Right cardiac atrium (tissue), 5 donors: ENCODE data around the gene ZSCAN5A. TPM values are rescaled to one million over a fixed set of nuclear protein-coding genes. Genes with fewer than 3 reads are reported as not detected.

ENCODE experiments used
- ATAC-seq, 2 donors: fragments of 200-7000 bp; cut with Tn5 transposase; one replicate each; pipeline versions ENCODE4 v1.8.0 to v1.9.1; 2020; ENCODE audit warnings: moderate library complexity in 2 of 2, mild to moderate bottlenecking in 1 of 2
- DNase-seq, 3 donors: peaks; one replicate each; pipeline ENCODE4 v3.0.0-alpha.2; 2020
- H3K27ac ChIP-seq: one replicate; pipeline ENCODE4 v1.5.1; 2013; ENCODE audit warnings: mild to moderate bottlenecking, low read length, control low read depth, moderate library complexity
- H3K27me3 ChIP-seq: one replicate; pipeline ENCODE4 v1.6.1; 2013; ENCODE audit not compliant: control insufficient read depth, insufficient read depth
- H3K4me1 ChIP-seq: one replicate; pipeline ENCODE4 v1.6.1; 2013; ENCODE audit warnings: low read length; ENCODE audit not compliant: control insufficient read depth, insufficient read depth
- H3K4me3 ChIP-seq: one replicate; pipeline ENCODE4 v1.5.1; 2013; ENCODE audit warnings: low read length, control low read depth
- H3K9me3 ChIP-seq: one replicate; pipeline ENCODE4 v1.6.1; 2013; ENCODE audit warnings: low read length; ENCODE audit not compliant: control insufficient read depth
- WGBS: extraction: QIAGEN DNeasy Blood & Tissue Kit; methylation state at CpG from one replicate; pipeline ENCODE4 v1.1.7; 2013; 5-methylcytosine and 5-hydroxymethylcytosine counted together
- intact Hi-C, 4 donors: fragments of 100-400 bp; cut with DNase I; formaldehyde crosslinking; loops; one replicate each; pipeline versions ENCODE4 v1.11.0 to v1.14.0; 2022 to 2023
- polyA plus RNA-seq: library from polyadenylated mRNA; stranded (reverse); fragments of 200-250 nt; gene quantifications from one replicate; pipeline ENCODE4 v1.2.3, GENCODE V29; 2013
- total RNA-seq, 4 donors: library from RNA; stranded (reverse); fragmentation: NEBNext Ultra II Directional; extraction: Animal tissue kit (Norgen Biotek cat#: 25700); gene quantifications; one replicate each; pipeline ENCODE4 v1.2.1, GENCODE V29; 2021
- donor health status: healthy with polysubstance abuse.
- donor health status: DM: no; HTN: yes; CAD: no.
- donor health status: DM: no; HTN: no; CAD: no.
- donor health status: DM: no; HTN: yes; CAD: no; lungs with severe emphysema.
- donor health status: DM: yes; HTN: yes; CAD: no.

Gene ZSCAN5A
- total and polyA plus RNA-seq, 5 donors = 16.5 to 25.8 (median 19.2) TPM

DNA sequence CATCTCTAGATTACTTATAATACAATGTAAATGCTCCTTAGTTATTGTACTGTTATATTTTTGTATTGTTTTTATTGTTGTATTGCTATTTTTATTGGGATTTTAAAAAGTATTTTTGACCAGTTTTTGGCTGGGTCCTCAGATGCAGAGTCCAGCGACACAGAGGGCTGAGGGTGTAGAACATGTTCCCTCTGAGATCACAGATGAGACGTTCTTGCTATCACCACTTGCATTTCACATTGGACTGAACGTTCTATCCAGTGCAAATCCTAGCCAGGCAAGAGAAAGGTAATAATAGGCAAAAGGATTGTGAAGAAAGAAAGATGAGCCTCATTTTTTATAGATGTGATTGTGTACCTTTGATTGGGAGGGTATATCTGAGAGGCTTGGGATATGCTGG, 15.0 kb downstream of the ZSCAN5A start:
- Histone ChIP-seq H3K9me3 (no peaks in the 10 kb centered on the region), H3K27me3 (no peaks in the 10 kb centered on the region), H3K27ac (no peak overlapping the region), H3K4me1 (no peaks in the 10 kb centered on the region), H3K4me3 (no peak overlapping the region)
- 48% methylated on average over 3 of the region's 3 CpGs for WGBS
- intact Hi-C loops = no loop called here
- ATAC-seq = peak in 1 of 2 donors; percentile 54
- no peak for DNase-seq

DNA sequence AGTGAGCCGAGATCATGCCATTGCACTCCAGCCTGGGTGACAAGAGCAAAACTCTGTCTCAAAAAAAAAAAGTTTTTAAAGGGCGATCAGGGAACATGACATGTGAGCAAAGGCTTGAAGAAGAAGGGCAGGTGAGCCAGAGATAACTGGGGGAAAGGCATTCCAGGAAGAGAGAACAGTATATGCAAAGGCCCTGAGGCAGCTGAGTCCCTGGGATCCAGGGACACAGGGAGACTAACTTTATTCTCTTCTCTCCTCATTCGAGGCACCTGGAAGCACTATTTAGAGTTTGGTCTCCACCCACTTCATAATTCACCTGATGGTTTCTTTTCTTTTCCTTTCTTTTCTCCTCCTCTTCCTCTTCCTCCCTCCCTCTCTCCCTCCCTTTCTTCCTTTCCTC, 17.6 kb downstream of the ZSCAN5A start:
- intact Hi-C loops = no loop called here
- no peaks in the 10 kb centered on the region for H3K4me1 ChIP-seq
- 91% methylated on average over 3 of the region's 3 CpGs for WGBS
- DNase-seq (no peak), ATAC-seq (no peak)
- no peak overlapping the region for H3K27ac ChIP-seq
- H3K9me3 ChIP-seq = no peaks in the 10 kb centered on the region
- H3K27me3 ChIP-seq = no peaks in the 10 kb centered on the region
- H3K4me3 ChIP-seq = no peak overlapping the region

DNA sequence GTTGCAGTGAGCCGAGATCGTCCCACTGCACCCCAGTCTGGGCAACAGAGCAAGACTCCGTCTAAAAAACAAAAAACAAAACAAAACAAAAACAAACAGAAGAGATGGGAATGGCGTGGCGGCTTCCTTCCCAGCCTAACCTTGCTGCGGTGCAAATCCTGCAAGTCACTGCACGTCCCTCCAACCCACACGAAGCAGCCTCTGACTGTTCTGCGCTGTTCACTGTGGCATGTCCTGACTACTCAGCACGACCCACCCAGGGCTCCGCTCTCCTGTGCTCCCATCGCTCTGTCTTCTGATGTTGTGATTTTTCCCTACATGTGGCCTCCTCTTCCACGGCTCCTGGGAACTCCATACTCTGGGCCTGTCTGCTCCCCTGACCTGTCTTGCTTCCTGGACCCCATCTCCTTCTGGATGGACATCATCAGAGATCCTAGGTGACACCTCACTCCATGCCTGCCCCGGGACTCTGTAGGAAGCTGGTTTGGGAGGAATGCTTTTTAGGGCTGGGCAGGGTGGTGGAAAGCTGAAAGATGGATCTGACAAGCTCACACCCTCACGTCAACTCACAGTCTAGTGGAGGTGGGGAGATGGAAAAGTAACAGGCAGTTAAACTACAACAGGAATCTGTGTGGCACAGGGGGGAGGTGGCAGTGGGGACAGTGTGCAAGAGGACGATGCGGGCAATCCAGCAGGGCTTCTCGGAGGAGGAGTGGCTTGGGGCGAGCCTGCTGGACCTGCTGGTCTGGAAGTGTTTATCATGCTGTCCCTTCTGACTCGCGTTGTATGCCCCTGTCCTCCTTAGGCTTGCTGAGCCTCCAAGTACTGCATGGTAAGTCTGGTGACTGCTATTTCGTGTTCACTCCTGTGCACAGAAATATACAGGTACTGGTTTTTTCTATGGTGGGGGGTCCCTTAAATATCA, 18.8 kb downstream of the ZSCAN5A start:
- no peak overlapping the region for H3K27ac ChIP-seq
- H3K4me1 ChIP-seq = no peaks in the 10 kb centered on the region
- no peak overlapping the region for H3K4me3 ChIP-seq
- H3K9me3 ChIP-seq = no peaks in the 10 kb centered on the region
- H3K27me3 ChIP-seq = no peaks in the 10 kb centered on the region
- no peak for ATAC-seq
- 96% methylated on average over 22 of the region's 22 CpGs for WGBS
- no peak for DNase-seq
- intact Hi-C loops = no loop called here

DNA sequence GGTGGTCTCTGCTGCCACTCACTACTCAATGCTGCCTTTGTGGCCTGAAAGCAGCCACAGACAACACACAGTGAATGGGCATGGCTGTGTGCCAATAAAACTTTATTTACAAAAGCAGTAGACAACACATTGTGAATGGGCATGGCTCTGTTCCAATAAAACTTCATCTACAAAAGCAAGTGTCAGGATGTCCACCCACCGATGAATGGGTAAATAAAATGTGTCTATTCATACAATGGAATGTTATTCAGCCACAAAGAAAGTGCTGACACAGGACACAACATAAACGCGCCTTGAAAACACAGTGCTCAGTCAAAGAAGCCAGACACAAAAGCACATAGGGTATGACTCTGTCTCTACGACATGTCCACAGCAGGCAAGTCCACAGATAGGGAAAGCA, 20.1 kb downstream of the ZSCAN5A start:
- 86% methylated on average over 4 of the region's 4 CpGs for WGBS
- no peaks in the 10 kb centered on the region for H3K27me3 ChIP-seq

DNA sequence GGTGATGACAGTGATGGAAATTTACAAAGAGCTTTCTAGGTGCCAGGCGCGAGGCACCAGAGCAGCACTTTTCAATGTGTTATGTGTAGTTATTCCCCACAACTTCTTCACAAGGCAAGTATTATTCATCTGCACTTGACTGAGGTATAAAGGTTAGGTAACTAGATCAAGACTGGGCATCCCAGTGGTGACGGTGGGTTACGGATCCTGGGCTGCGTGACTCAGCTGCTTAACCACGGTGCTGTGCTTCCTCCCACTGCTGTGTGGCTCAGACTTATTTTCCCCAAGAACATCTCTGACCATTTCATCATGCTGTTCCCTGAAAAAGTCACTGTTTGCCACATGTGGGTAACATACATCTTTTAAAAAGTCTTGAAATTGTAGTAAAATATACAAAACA, 22.8 kb downstream of the ZSCAN5A start:
- no peak overlapping the region for H3K4me3 ChIP-seq
- H3K27me3 ChIP-seq = no peaks in the 10 kb centered on the region
- intact Hi-C loops = no loop called here
- H3K4me1 ChIP-seq = no peaks in the 10 kb centered on the region
- 94% methylated on average over 6 of the region's 6 CpGs for WGBS
- DNase-seq (no peak), ATAC-seq (no peak)
- no peak overlapping the region for H3K27ac ChIP-seq
- no peaks in the 10 kb centered on the region for H3K9me3 ChIP-seq

More for the DNA sequence above, 20.1 kb downstream of the ZSCAN5A start:
- H3K4me3 ChIP-seq = no peak overlapping the region
- DNase-seq (no peak), ATAC-seq (no peak)
- H3K9me3 ChIP-seq = no peaks in the 10 kb centered on the region
- no peak overlapping the region for H3K27ac ChIP-seq
- H3K4me1 ChIP-seq = no peaks in the 10 kb centered on the region
- intact Hi-C loops = no loop called here

DNA sequence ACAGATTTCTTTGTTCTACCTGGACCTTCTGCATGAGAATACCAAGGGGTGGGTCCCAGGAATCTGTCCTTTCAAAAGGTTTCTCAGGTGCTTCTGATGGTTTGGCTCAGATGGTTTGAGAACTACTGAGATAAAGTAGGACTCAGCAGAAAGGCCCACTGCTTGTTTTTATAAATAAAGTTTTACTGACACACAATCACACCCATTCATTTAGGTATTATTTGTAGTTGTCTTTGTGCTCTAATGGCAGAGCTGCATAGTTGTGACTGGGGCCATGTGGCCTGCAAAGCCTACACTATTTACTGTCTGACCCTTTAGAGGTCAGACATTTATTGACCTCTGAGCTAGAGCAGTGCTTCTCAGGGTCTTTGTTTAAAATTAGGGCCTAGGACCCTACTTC, 24.5 kb downstream of the ZSCAN5A start:
- no peak for DNase-seq
- no peak for ATAC-seq
- no peak overlapping the region for H3K4me3 ChIP-seq
- H3K27me3 ChIP-seq = no peaks in the 10 kb centered on the region
- no peaks in the 10 kb centered on the region for H3K9me3 ChIP-seq
- no peaks in the 10 kb centered on the region for H3K4me1 ChIP-seq
- intact Hi-C loops = no loop called here
- no peak overlapping the region for H3K27ac ChIP-seq

DNA sequence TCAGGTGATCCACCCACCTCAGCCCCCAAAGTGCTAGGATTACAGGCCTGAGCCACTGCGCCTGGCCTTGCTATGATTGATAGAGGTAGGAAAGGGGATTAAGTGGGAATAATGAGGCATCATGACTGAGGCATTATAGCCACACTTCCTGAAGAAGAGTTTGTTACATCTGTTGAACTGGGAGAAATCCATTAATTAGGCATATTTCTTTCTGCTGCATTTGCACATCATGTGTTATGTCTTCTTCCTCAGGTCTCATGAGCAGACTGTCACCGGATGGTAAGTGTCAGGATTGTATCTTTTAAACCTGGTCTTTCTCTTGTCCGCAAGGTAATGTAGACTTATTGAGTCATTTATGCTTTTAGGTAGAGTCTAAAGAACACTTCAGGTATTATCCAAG, 29.9 kb downstream of the ZSCAN5A start:
- no peak for ATAC-seq

DNA sequence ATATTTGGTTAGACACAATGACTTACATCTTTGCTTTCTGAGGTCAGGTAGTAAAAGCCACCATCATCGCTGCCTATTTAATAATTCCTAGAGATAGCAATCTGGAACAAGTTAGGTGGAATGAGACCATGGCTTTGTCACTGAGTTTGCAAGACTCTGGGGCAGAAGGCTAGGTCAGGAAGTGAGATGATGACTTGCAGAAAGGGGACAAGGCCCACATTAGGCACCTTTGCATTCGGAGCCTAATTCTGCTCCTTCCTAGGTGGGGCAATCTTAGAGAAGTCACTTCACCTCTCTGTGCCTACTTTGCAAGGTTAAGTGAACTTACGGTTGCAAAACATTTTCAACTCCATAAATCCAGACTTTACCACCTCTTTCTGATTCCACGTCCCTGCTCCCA, 31.8 kb downstream of the ZSCAN5A start:
- ATAC-seq = no peak
- H3K4me3 ChIP-seq = no peak overlapping the region
- no peaks in the 10 kb centered on the region for H3K4me1 ChIP-seq
- no peaks in the 10 kb centered on the region for H3K9me3 ChIP-seq
- intact Hi-C loops = no loop called here
- no peak overlapping the region for H3K27ac ChIP-seq
- 93% methylated on average over 4 of the region's 4 CpGs for WGBS
- no peaks in the 10 kb centered on the region for H3K27me3 ChIP-seq
- no peak for DNase-seq

More for the DNA sequence above, 29.9 kb downstream of the ZSCAN5A start:
- Histone ChIP-seq H3K27ac (no peak overlapping the region), H3K4me3 (no peak overlapping the region), H3K27me3 (no peaks in the 10 kb centered on the region), H3K9me3 (no peaks in the 10 kb centered on the region), H3K4me1 (no peaks in the 10 kb centered on the region)
- 97% methylated on average over 3 of the region's 3 CpGs for WGBS
- no peak for DNase-seq
- intact Hi-C loops = no loop called here

DNA sequence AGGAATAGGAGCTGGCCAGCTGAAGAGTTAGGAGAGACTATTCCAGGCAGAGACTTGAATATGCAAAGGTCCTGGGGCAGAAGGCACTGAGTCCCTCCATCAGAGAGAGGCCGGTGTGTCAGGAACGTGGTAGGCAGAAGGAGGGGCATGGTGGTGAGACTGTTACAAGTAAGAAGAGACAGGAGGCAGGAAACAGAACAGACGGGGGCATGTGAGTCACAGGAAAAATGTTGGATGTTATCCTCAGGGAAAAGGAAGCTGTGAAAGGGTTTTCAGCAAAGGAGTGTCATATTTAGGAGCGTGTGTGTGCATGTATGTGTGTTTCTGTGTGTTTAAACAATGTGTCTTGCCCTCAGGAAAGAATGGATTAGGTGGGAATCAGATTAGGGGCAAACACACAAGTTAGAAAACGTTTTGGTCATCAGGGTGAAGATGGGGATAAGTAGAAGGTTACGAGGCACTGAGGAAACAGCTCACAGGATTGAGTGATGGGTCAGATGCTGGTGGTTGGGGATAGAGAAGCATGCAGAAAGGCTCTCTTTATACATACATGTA, 41.0 kb downstream of the ZSCAN5A start:
- Histone ChIP-seq H3K9me3 (no peaks in the 10 kb centered on the region), H3K4me3 (no peak overlapping the region), H3K4me1 (no peaks in the 10 kb centered on the region), H3K27me3 (no peaks in the 10 kb centered on the region), H3K27ac (no peak overlapping the region)
- 47% methylated on average over 6 of the region's 6 CpGs for WGBS
- intact Hi-C loops = no loop called here
- no peak for DNase-seq
- no peak for ATAC-seq

DNA sequence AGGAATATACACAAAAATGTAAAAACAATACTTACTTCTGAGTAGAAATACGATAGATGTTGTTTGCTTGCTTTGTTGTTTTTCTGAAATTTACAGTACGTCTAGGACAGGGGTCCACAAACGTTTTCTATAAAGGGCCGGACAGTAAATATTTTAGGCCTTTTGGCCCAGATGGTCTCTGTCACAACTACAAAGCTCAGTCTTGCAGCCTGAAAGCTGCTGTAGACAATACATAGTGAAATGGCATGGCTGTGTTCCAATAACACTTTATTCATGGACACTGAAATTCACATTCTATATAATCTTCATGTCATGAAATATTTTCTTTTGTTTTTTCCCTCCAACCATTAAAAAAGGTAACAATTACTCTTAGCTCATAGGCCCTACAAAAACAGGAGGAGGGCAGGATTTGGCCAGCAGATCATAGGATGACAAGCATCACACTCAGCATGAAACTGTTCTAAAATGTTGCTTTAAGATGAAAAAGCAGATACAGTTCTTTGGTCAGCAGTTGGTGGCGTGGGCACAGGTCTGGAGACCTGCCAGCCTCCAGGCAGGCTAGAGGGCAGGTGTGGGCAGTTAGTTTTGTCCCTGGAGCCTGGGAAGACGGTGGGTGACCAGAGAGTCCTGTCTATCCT, 42.4 kb downstream of the ZSCAN5A start, which contains the start of gene EDDM13:
EDDM13 (plus strand) TSS at position 588 of the 638 bp plus-strand sequence. CDS start 87 bp downstream, outside the sequence.
- H3K27me3 ChIP-seq = no peaks in the 10 kb centered on the region
- DNase-seq (no peak), ATAC-seq (no peak)
- 87% methylated on average over 6 of the region's 6 CpGs for WGBS
- H3K4me3 ChIP-seq = no peak within 1 kb of the TSS
- H3K27ac ChIP-seq = no peak within 1 kb of the TSS
- intact Hi-C loops = no loop called here
- no peaks in the 10 kb centered on the region for H3K4me1 ChIP-seq
- H3K9me3 ChIP-seq = no peaks in the 10 kb centered on the region

DNA sequence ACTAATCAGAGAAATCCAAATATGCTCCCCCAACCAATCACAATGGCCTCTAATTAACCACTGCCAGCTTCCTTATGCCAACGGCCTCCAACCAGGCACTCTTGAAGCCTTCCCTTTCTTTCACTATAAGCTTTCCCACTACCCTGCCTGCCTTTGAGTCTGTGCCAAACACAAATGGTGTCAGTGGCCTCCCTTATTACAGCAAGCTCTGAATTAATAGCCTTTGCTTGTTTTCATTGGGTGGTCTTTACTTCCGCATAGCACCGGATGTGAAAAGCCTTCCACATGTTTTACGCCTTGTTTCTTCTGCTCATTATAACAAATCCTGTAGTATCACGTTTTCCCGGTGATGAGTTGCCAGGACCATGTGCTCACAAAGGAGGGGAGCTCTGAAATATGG, 43.5 kb downstream of the ZSCAN5A start:
- H3K4me3 ChIP-seq = no peak overlapping the region
- 74% methylated on average over 6 of the region's 6 CpGs for WGBS
- ATAC-seq (no peak), DNase-seq (no peak)
- H3K27ac ChIP-seq = no peak overlapping the region
- intact Hi-C loops = no loop called here
- H3K9me3 ChIP-seq = no peaks in the 10 kb centered on the region
- no peaks in the 10 kb centered on the region for H3K27me3 ChIP-seq
- H3K4me1 ChIP-seq = no peaks in the 10 kb centered on the region
